Neural progenitor cell (in vitro differentiated cells): ENCODE results near the gene BLOC1S1. TPM values are rescaled to one million over a fixed set of nuclear protein-coding genes. Genes with fewer than 3 reads are reported as not detected.

ENCODE experiments used
- DNase-seq: peaks from one replicate; pipeline ENCODE4 v3.0.0-alpha.2; 2016; ENCODE audit warnings: low spot score
- H2AFZ ChIP-seq: fragments of 200-600 bp; sonication (generic); replicated peaks from 2 replicates; pipeline ENCODE4 v1.6.1; 2016; ENCODE audit warnings: antibody characterized with exemption
- H3F3A ChIP-seq: fragments of 200-600 bp; sonication (generic); 2 replicates; pipeline ENCODE4 v1.6.1; 2016; ENCODE audit warnings: antibody characterized with exemption, low read depth
- H3K27ac ChIP-seq: fragments of 200-600 bp; sonication (generic); 2 replicates; pipeline ENCODE4 v1.5.1; 2016; ENCODE audit warnings: mild to moderate bottlenecking
- H3K27me3 ChIP-seq: fragments of 200-600 bp; sonication (generic); 2 replicates; pipeline ENCODE4 v1.6.1; 2016; ENCODE audit warnings: mild to moderate bottlenecking, moderate library complexity
- H3K36me3 ChIP-seq: fragments of 200-600 bp; sonication (generic); 2 replicates; pipeline ENCODE4 v1.5.1; 2016
- H3K4me1 ChIP-seq: fragments of 200-600 bp; sonication (generic); 2 replicates; pipeline ENCODE4 v1.6.1; 2016; ENCODE audit warnings: mixed run types
- H3K4me2 ChIP-seq: fragments of 200-600 bp; sonication (generic); 2 replicates; pipeline ENCODE4 v1.6.1; 2016
- H3K4me3 ChIP-seq: fragments of 200-600 bp; sonication (generic); 2 replicates; pipeline ENCODE4 v1.5.1; 2016
- H3K79me2 ChIP-seq: fragments of 200-600 bp; sonication (generic); 2 replicates; pipeline ENCODE4 v1.6.1; 2016; ENCODE audit warnings: low read depth
- H3K9ac ChIP-seq: fragments of 200-600 bp; sonication (generic); 2 replicates; pipeline ENCODE4 v1.6.1; 2016
- H3K9me3 ChIP-seq: fragments of 200-600 bp; sonication (generic); 2 replicates; pipeline ENCODE4 v1.5.1; 2016; ENCODE audit warnings: low read depth
- H4K20me1 ChIP-seq: fragments of 200-600 bp; sonication (generic); 2 replicates; pipeline ENCODE4 v1.6.1; 2016; ENCODE audit warnings: low read depth
- H3K27ac Mint-ChIP-seq: 3 replicates; pipeline ENCODE4 v1.8.0; 2021; ENCODE audit warnings: mixed read lengths
- H3K27me3 Mint-ChIP-seq: 2 replicates; pipeline ENCODE4 v1.8.0; 2022; ENCODE audit warnings: low read depth, mild to moderate bottlenecking, inconsistent platforms, moderate library complexity, mixed read lengths; ENCODE audit not compliant: insufficient read depth
- H3K36me3 Mint-ChIP-seq: 3 replicates; pipeline ENCODE4 v1.8.0; 2021; ENCODE audit warnings: mixed read lengths
- H3K4me1 Mint-ChIP-seq: 3 replicates; pipeline ENCODE4 v1.8.0; 2021; ENCODE audit warnings: mixed read lengths
- H3K4me3 Mint-ChIP-seq: 3 replicates; pipeline ENCODE4 v1.8.0; 2021; ENCODE audit warnings: mild to moderate bottlenecking, moderate library complexity, mixed read lengths
- H3K9me3 Mint-ChIP-seq: 3 replicates; pipeline ENCODE4 v1.8.0; 2020; ENCODE audit warnings: mixed read lengths
- CTCF ChIP-seq: fragments of 200-600 bp; sonication (generic); IDR thresholded peaks from 2 replicates; pipeline ENCODE4 v1.5.1; 2017; ENCODE audit warnings: antibody characterized with exemption, mild to moderate bottlenecking
- EZH2 ChIP-seq: fragments of 200-600 bp; sonication (generic); IDR thresholded peaks from 2 replicates; pipeline ENCODE4 v1.6.1; 2017; ENCODE audit warnings: antibody characterized with exemption, mild to moderate bottlenecking, moderate library complexity
- EZH2phosphoT487 ChIP-seq: fragments of 200-600 bp; sonication (generic); IDR thresholded peaks from 2 replicates; pipeline ENCODE4 v1.6.1; 2017; ENCODE audit warnings: antibody characterized with exemption
- total RNA-seq: library from RNA; depleted of rRNA; stranded (reverse); fragments of >200 nt; gene quantifications from 2 replicates; pipeline ENCODE4 v1.2.3, GENCODE V29; 2015; ENCODE audit warnings: low replicate concordance

The BLOC1S1 gene
- total RNA-seq, 1 donor from 2014 or later, result 48.1 TPM

GRCh38 chr12:55720894-55721444, 5.1 kb downstream of the BLOC1S1 start:
- H3K27ac Mint-ChIP-seq, result no peak overlapping the region
- Histone ChIP-seq H3K4me3 (no peak overlapping the region), H3K9ac (no peak overlapping the region), H3F3A (peaks cover 50% of the 10 kb centered on the region), H3K4me2 (no peak overlapping the region), H3K27me3 (no peaks in the 10 kb centered on the region), H3K79me2 (peaks cover 16% of the 10 kb centered on the region), H3K4me1 (peaks cover 27% of the 10 kb centered on the region), H4K20me1 (peaks cover 5% of the 10 kb centered on the region), H3K36me3 (no peaks in the 10 kb centered on the region), H2AFZ (no peak overlapping the region), H3K27ac (no peak overlapping the region), H3K9me3 (no peaks in the 10 kb centered on the region)
- H3K4me3 Mint-ChIP-seq, result no peak overlapping the region
- H3K9me3 Mint-ChIP-seq, result no peaks in the 10 kb centered on the region
- peaks cover 10% of the 10 kb centered on the region for H3K36me3 Mint-ChIP-seq
- TF ChIP-seq EZH2phosphoT487 (no peak), EZH2 (no peak), CTCF (peak; percentile 48)
- peaks cover 10% of the 10 kb centered on the region for H3K27me3 Mint-ChIP-seq
- DNase-seq, result peak; percentile 56
- H3K4me1 Mint-ChIP-seq, result peaks cover 44% of the 10 kb centered on the region

- Histone ChIP-seq H3K4me1 (peaks cover 27% of the 10 kb centered on the region), H4K20me1 (peaks cover 9% of the 10 kb centered on the region), H3K9ac (no peak overlapping the region), H3K27me3 (no peaks in the 10 kb centered on the region), H3K27ac (no peak overlapping the region), H3K36me3 (no peaks in the 10 kb centered on the region), H3K79me2 (peaks cover 17% of the 10 kb centered on the region), H3K4me2 (no peak overlapping the region), H3K4me3 (no peak overlapping the region), H3K9me3 (no peaks in the 10 kb centered on the region), H3F3A (peaks cover 47% of the 10 kb centered on the region), H2AFZ (no peak overlapping the region)
- Mint-ChIP-seq H3K4me3 (no peak overlapping the region), H3K27me3 (peaks cover 9% of the 10 kb centered on the region), H3K9me3 (no peaks in the 10 kb centered on the region), H3K36me3 (peaks cover 14% of the 10 kb centered on the region), H3K4me1 (peaks cover 46% of the 10 kb centered on the region), H3K27ac (no peak overlapping the region)
- TF ChIP-seq EZH2phosphoT487 (no peak), CTCF (no peak), EZH2 (no peak)
- no peak for DNase-seq
Measured at GRCh38 chr12:55721601-55722213, 5.9 kb downstream of the BLOC1S1 start.

GRCh38 chr12:55722948-55723347, 7.1 kb downstream of the BLOC1S1 start:
- Mint-ChIP-seq H3K4me1 (peaks cover 44% of the 10 kb centered on the region), H3K4me3 (peak overlapping the region; percentile 55), H3K9me3 (no peaks in the 10 kb centered on the region), H3K27ac (no peak overlapping the region), H3K36me3 (peaks cover 14% of the 10 kb centered on the region), H3K27me3 (peaks cover 5% of the 10 kb centered on the region)
- no peak overlapping the region for H3K4me3 ChIP-seq
- H3K4me2 ChIP-seq, result no peak overlapping the region
- H2AFZ ChIP-seq, result no peak overlapping the region
- H3K27me3 ChIP-seq, result no peaks in the 10 kb centered on the region
- no peaks in the 10 kb centered on the region for H3K36me3 ChIP-seq
- no peaks in the 10 kb centered on the region for H3K9me3 ChIP-seq
- TF ChIP-seq EZH2, result no peak
- TF ChIP-seq EZH2phosphoT487, result no peak
- peaks cover 24% of the 10 kb centered on the region for H3K4me1 ChIP-seq
- H4K20me1 ChIP-seq, result peaks cover 19% of the 10 kb centered on the region
- H3K27ac ChIP-seq, result no peak overlapping the region
- peaks cover 24% of the 10 kb centered on the region for H3K79me2 ChIP-seq
- DNase-seq, result no peak
- H3F3A ChIP-seq, result peaks cover 35% of the 10 kb centered on the region
- H3K9ac ChIP-seq, result no peak overlapping the region
